COLO829 (cell line): ENCODE measurements around the gene THSD4.

Source experiments
- DNase-seq: peaks from one replicate; pipeline ENCODE4 v3.0.0; 2012; ENCODE audit warnings: low spot score

The THSD4 gene

DNA sequence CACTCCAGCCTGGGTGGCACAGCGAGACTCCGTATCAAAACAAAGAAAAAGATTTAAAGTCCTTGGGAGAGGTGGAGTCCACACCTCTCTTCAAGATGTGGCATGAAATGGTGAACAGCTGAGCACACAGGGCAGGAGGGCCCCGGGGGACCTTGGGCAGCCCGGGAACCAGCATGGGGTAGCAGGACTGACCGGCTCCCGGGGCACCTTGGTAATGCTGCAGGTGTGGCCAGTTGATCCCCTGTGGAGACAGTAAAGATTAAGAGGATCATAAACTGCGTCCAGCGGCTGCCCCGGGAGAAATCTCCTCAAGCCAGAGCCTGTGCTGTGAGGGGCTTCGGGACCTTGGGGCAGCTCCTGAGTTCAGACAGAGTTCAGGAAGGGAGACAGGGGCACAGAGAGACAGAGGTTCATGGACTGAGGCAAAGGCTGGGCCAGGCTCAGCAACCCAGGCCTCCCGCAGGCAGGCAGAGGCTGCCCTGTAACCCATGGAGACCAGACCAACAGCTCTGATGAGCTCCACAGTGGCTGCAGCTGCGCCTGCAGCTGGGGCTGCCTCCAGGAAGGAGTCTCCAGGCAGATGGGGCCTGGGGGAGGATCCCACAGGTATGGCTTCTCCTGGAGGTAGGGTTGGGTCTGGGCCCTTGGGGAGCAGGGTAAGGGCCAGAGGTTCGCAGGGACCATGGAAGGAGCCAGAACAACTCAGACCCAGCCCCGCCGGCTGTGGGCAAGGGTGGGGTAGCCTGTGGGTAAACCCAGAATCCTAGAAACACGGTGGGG is 695.2 kb downstream of the THSD4 start, which contains the start of gene NR2E3:
Gene NR2E3 (plus strand): TSS at position 299 of the 780 bp plus-strand sequence. CDS start 190 bp downstream, at position 489.
- no peak for DNase-seq

- DNase-seq, result no peak
These were observed 695.9 kb downstream of the THSD4 start for GRCh38 chr15:71811036-71811736.

DNA sequence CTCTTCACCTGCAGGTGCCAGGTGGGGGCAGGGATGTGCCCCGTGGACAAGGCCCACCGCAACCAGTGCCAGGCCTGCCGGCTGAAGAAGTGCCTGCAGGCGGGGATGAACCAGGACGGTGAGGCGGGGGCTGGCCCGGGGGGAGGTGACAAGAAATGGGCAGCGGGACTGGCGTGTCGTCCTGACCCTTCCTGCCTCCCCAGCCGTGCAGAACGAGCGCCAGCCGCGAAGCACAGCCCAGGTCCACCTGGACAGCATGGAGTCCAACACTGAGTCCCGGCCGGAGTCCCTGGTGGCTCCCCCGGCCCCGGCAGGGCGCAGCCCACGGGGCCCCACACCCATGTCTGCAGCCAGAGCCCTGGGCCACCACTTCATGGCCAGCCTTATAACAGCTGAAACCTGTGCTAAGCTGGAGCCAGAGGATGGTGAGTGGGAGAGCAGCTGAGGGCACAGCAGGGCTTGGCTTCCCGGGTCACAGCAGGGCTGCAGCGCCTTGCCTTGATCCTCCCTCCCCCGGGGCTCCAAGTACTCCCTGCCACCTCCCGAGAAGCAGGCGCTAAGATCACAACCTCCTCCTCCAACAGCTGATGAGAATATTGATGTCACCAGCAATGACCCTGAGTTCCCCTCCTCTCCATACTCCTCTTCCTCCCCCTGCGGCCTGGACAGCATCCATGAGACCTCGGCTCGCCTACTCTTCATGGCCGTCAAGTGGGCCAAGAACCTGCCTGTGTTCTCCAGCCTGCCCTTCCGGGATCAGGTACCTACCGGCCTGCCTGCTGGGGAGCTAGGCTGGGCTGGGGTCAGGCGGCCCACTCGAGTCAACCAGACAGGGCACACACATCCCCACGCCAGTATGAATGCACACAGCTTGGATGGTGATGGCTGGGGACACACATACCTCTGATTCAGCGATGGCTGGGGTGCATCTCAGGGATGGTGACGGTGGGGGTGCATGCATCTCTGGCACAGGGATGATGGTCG is 696.8 kb downstream of the THSD4 start:
- DNase-seq, result no peak

GRCh38 chr15:71812966-71813722 is 697.9 kb downstream of the THSD4 start:
- DNase-seq, result no peak

DNA sequence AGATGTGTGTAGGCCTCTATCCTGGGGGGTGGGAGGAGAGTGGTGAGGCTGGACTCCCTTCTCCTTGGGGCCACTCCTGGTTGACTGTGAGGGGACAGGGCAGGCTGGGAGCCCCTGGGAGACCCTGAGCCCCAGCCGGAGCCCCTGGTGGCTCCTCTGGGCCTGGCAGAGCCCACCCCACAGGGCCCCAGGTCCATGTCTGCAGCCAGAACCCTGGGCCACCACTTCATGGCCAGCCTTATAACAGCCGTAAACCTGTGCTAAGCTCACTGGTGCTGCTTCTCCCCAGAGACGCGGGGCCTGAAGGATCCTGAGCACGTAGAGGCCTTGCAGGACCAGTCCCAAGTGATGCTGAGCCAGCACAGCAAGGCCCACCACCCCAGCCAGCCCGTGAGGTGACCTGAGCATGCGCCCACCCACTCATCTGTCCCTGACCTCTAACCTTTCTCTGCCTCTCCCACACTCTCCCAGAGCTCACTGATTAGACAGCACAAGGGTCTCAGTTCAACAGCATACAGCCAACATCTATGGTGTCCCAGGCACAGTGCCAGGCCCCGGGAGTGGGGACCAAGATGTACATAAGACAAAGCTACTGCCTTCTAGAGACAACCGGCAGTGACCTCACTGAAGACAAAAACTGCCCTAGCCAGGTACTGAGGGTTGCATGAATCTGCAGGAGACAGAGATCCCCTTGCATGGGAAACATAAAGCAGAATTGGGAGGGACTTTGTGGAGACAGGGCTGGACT is 698.6 kb downstream of the THSD4 start:
- DNase-seq, result no peak

GRCh38 chr15:71815301-71815700 is 700.0 kb downstream of the THSD4 start:
- no peak for DNase-seq

- no peak for DNase-seq
These were observed 702.1 kb downstream of the THSD4 start for GRCh38 chr15:71817351-71817750.

DNA sequence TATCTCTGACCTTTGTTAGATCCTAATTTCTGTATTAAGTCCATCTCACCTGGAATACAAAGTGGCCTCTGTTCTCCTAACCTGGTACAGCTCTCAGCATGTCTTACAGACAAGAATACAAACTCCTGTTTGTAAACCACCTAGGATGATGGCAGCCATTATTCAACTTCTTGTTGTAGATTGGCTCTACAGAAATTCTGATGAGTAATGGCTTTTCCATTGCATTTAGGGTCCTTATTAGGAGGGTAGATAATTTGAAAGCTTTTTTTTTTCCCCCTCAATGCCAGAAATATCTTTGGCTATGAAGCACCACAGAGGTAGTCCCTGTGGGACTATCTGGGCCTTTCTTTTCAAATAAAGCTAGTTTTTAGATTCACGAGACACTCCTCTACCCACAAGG is 704.9 kb downstream of the THSD4 start:
- DNase-seq, result no peak

GRCh38 chr15:71821547-71822129 is 706.4 kb downstream of the THSD4 start:
- no peak for DNase-seq

GRCh38 chr15:71822890-71823630 is 707.8 kb downstream of the THSD4 start:
- DNase-seq, result no peak

- no peak for DNase-seq
These were observed 708.5 kb downstream of the THSD4 start for GRCh38 chr15:71823801-71824200.

GRCh38 chr15:71825021-71825730 is 709.9 kb downstream of the THSD4 start:
- no peak for DNase-seq

GRCh38 chr15:71826196-71826595 is 710.9 kb downstream of the THSD4 start:
- DNase-seq, result no peak

DNA sequence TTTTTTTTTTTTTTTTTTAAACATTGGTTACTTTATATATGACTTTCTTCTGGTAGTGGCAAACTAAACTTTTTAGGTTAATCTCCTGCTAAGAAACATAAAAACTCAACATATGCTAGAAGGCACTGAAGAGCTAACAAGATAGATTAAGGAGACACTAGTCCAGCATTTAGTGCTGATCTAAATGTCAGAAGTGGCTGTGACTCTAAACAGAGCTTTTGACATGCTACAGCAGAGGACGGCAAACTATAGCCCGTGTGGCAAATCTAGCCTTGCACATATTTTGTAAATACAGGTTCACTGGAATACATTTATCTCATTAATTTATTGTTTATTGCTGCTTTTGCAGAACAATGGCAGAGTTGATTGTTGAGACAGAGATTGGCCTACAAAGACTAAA is 715.7 kb downstream of the THSD4 start:
- no peak for DNase-seq
